ENCODE results near the gene TWF2.

The TWF2 gene

GRCh38 chr3:52257911-52258310, 19.0 kb upstream of the TWF2 start:
- H3K27ac ChIP-seq (ENCODE audit: low read length), result no peak overlapping the region
- H3K4me1 ChIP-seq (ENCODE audit: control insufficient read depth, insufficient read depth, low read length), result peaks cover 6% of the 10 kb centered on the region
- H3K27me3 ChIP-seq (ENCODE audit: control insufficient read depth in 1 of 2, insufficient read depth in 2 of 2, low read length in 2 of 2), result no peaks in the 10 kb centered on the region
- H3K9ac ChIP-seq (ENCODE audit: low read length in 2 of 2), result no peak overlapping the region
- H3K9me3 ChIP-seq (ENCODE audit: control insufficient read depth in 2 of 2, low read length in 2 of 2), result no peaks in the 10 kb centered on the region
- no peak overlapping the region for H3K4me3 ChIP-seq (ENCODE audit: low read length in 2 of 2)
- peaks cover 77 to 78% of the 10 kb centered on the region in 2 donors for H3K36me3 ChIP-seq (ENCODE audit: control insufficient read depth in 2 of 2, insufficient read depth in 2 of 2, low read length in 2 of 2)

GRCh38 chr3:52256622-52257021, 17.7 kb upstream of the TWF2 start:
- Histone ChIP-seq H3K27me3 (ENCODE audit: control insufficient read depth in 1 of 2, insufficient read depth in 2 of 2, low read length in 2 of 2) (no peaks in the 10 kb centered on the region), H3K4me3 (ENCODE audit: low read length in 2 of 2) (no peak overlapping the region), H3K4me1 (ENCODE audit: control insufficient read depth, insufficient read depth, low read length) (peaks cover 6% of the 10 kb centered on the region), H3K9me3 (ENCODE audit: control insufficient read depth in 2 of 2, low read length in 2 of 2) (no peaks in the 10 kb centered on the region), H3K27ac (ENCODE audit: low read length) (no peak overlapping the region), H3K36me3 (ENCODE audit: control insufficient read depth in 2 of 2, insufficient read depth in 2 of 2, low read length in 2 of 2) (peaks cover 66 to 70% of the 10 kb centered on the region in 2 donors), H3K9ac (ENCODE audit: low read length in 2 of 2) (no peak overlapping the region)

- Histone ChIP-seq H3K36me3 (ENCODE audit: control insufficient read depth in 2 of 2, insufficient read depth in 2 of 2, low read length in 2 of 2) (peaks cover 62 to 68% of the 10 kb centered on the region in 2 donors), H3K4me3 (ENCODE audit: low read length in 2 of 2) (no peak overlapping the region), H3K9me3 (ENCODE audit: control insufficient read depth in 2 of 2, low read length in 2 of 2) (no peaks in the 10 kb centered on the region), H3K9ac (ENCODE audit: low read length in 2 of 2) (no peak overlapping the region), H3K4me1 (ENCODE audit: control insufficient read depth, insufficient read depth, low read length) (peaks cover 6% of the 10 kb centered on the region), H3K27me3 (ENCODE audit: control insufficient read depth in 1 of 2, insufficient read depth in 2 of 2, low read length in 2 of 2) (no peaks in the 10 kb centered on the region), H3K27ac (ENCODE audit: low read length) (no peak overlapping the region)
Measured at GRCh38 chr3:52256159-52256558, 17.2 kb upstream of the TWF2 start.

GRCh38 chr3:52254608-52255007, 15.7 kb upstream of the TWF2 start:
- Histone ChIP-seq H3K27ac (ENCODE audit: low read length) (no peak overlapping the region), H3K9ac (ENCODE audit: low read length in 2 of 2) (no peak overlapping the region), H3K27me3 (ENCODE audit: control insufficient read depth in 1 of 2, insufficient read depth in 2 of 2, low read length in 2 of 2) (no peaks in the 10 kb centered on the region), H3K9me3 (ENCODE audit: control insufficient read depth in 2 of 2, low read length in 2 of 2) (no peaks in the 10 kb centered on the region), H3K4me1 (ENCODE audit: control insufficient read depth, insufficient read depth, low read length) (peaks cover 6% of the 10 kb centered on the region), H3K4me3 (ENCODE audit: low read length in 2 of 2) (no peak overlapping the region), H3K36me3 (ENCODE audit: control insufficient read depth in 2 of 2, insufficient read depth in 2 of 2, low read length in 2 of 2) (peaks cover 55 to 62% of the 10 kb centered on the region in 2 donors)

GRCh38 chr3:52253314-52254304, 14.7 kb upstream of the TWF2 start:
- peaks cover 6% of the 10 kb centered on the region for H3K4me1 ChIP-seq (ENCODE audit: control insufficient read depth, insufficient read depth, low read length)
- no peak overlapping the region for H3K4me3 ChIP-seq (ENCODE audit: low read length in 2 of 2)
- H3K9me3 ChIP-seq (ENCODE audit: control insufficient read depth in 2 of 2, low read length in 2 of 2), result no peaks in the 10 kb centered on the region
- peak overlapping the region; percentile 18 for H3K27ac ChIP-seq (ENCODE audit: low read length)
- H3K27me3 ChIP-seq (ENCODE audit: control insufficient read depth in 1 of 2, insufficient read depth in 2 of 2, low read length in 2 of 2), result no peaks in the 10 kb centered on the region
- H3K9ac ChIP-seq (ENCODE audit: low read length in 2 of 2), result no peak overlapping the region
- peaks cover 48 to 62% of the 10 kb centered on the region in 2 donors for H3K36me3 ChIP-seq (ENCODE audit: control insufficient read depth in 2 of 2, insufficient read depth in 2 of 2, low read length in 2 of 2)

GRCh38 chr3:52250122-52250521, 11.2 kb upstream of the TWF2 start:
- H3K27ac ChIP-seq (ENCODE audit: low read length), result no peak overlapping the region
- no peaks in the 10 kb centered on the region for H3K27me3 ChIP-seq (ENCODE audit: control insufficient read depth in 1 of 2, insufficient read depth in 2 of 2, low read length in 2 of 2)
- no peaks in the 10 kb centered on the region for H3K9me3 ChIP-seq (ENCODE audit: control insufficient read depth in 2 of 2, low read length in 2 of 2)
- peaks cover 28% of the 10 kb centered on the region for H3K4me1 ChIP-seq (ENCODE audit: control insufficient read depth, insufficient read depth, low read length)
- no peak overlapping the region for H3K9ac ChIP-seq (ENCODE audit: low read length in 2 of 2)
- H3K4me3 ChIP-seq (ENCODE audit: low read length in 2 of 2), result no peak overlapping the region
- H3K36me3 ChIP-seq (ENCODE audit: control insufficient read depth in 2 of 2, insufficient read depth in 2 of 2, low read length in 2 of 2), result peaks cover 16 to 31% of the 10 kb centered on the region in 2 donors

- Histone ChIP-seq H3K4me1 (ENCODE audit: control insufficient read depth, insufficient read depth, low read length) (peaks cover 31% of the 10 kb centered on the region), H3K9me3 (ENCODE audit: control insufficient read depth in 2 of 2, low read length in 2 of 2) (no peaks in the 10 kb centered on the region), H3K36me3 (ENCODE audit: control insufficient read depth in 2 of 2, insufficient read depth in 2 of 2, low read length in 2 of 2) (peaks cover 16 to 30% of the 10 kb centered on the region in 2 donors), H3K9ac (ENCODE audit: low read length in 2 of 2) (no peak overlapping the region), H3K27ac (ENCODE audit: low read length) (no peak overlapping the region), H3K27me3 (ENCODE audit: control insufficient read depth in 1 of 2, insufficient read depth in 2 of 2, low read length in 2 of 2) (no peaks in the 10 kb centered on the region), H3K4me3 (ENCODE audit: low read length in 2 of 2) (no peak overlapping the region)
Measured at GRCh38 chr3:52249683-52250082, 10.7 kb upstream of the TWF2 start.

- no peak overlapping the region for H3K4me3 ChIP-seq (ENCODE audit: low read length in 2 of 2)
- peaks cover 28% of the 10 kb centered on the region for H3K4me1 ChIP-seq (ENCODE audit: control insufficient read depth, insufficient read depth, low read length)
- H3K36me3 ChIP-seq (ENCODE audit: control insufficient read depth in 2 of 2, insufficient read depth in 2 of 2, low read length in 2 of 2), result peaks cover 14 to 30% of the 10 kb centered on the region in 2 donors
- H3K9me3 ChIP-seq (ENCODE audit: control insufficient read depth in 2 of 2, low read length in 2 of 2), result no peaks in the 10 kb centered on the region
- no peaks in the 10 kb centered on the region for H3K27me3 ChIP-seq (ENCODE audit: control insufficient read depth in 1 of 2, insufficient read depth in 2 of 2, low read length in 2 of 2)
- H3K9ac ChIP-seq (ENCODE audit: low read length in 2 of 2), result no peak overlapping the region
- no peak overlapping the region for H3K27ac ChIP-seq (ENCODE audit: low read length)
Measured at GRCh38 chr3:52248816-52249547, 10.0 kb upstream of the TWF2 start.

- Histone ChIP-seq H3K9me3 (ENCODE audit: control insufficient read depth in 2 of 2, low read length in 2 of 2) (no peaks in the 10 kb centered on the region), H3K36me3 (ENCODE audit: control insufficient read depth in 2 of 2, insufficient read depth in 2 of 2, low read length in 2 of 2) (peaks cover 6 to 22% of the 10 kb centered on the region in 2 donors), H3K4me3 (ENCODE audit: low read length in 2 of 2) (no peak overlapping the region), H3K4me1 (ENCODE audit: control insufficient read depth, insufficient read depth, low read length) (peaks cover 25% of the 10 kb centered on the region), H3K27ac (ENCODE audit: low read length) (no peak overlapping the region), H3K27me3 (ENCODE audit: control insufficient read depth in 1 of 2, insufficient read depth in 2 of 2, low read length in 2 of 2) (no peaks in the 10 kb centered on the region), H3K9ac (ENCODE audit: low read length in 2 of 2) (no peak overlapping the region)
Measured at GRCh38 chr3:52248165-52248541, 9.2 kb upstream of the TWF2 start.

GRCh38 chr3:52247409-52248164, 8.6 kb upstream of the TWF2 start:
- H3K27me3 ChIP-seq (ENCODE audit: control insufficient read depth in 1 of 2, insufficient read depth in 2 of 2, low read length in 2 of 2), result no peaks in the 10 kb centered on the region
- peaks cover 25% of the 10 kb centered on the region for H3K4me1 ChIP-seq (ENCODE audit: control insufficient read depth, insufficient read depth, low read length)
- H3K9ac ChIP-seq (ENCODE audit: low read length in 2 of 2), result no peak overlapping the region
- no peaks in the 10 kb centered on the region for H3K9me3 ChIP-seq (ENCODE audit: control insufficient read depth in 2 of 2, low read length in 2 of 2)
- no peak overlapping the region for H3K4me3 ChIP-seq (ENCODE audit: low read length in 2 of 2)
- H3K36me3 ChIP-seq (ENCODE audit: control insufficient read depth in 2 of 2, insufficient read depth in 2 of 2, low read length in 2 of 2), result peaks cover 5 to 19% of the 10 kb centered on the region in 2 donors
- H3K27ac ChIP-seq (ENCODE audit: low read length), result no peak overlapping the region

Data from stomach smooth muscle (tissue), 2 donors.